H9 (cell line): Measurements from ENCODE around the gene MAST4. TPM values are rescaled to one million over a fixed set of nuclear protein-coding genes. Genes with fewer than 3 reads are reported as not detected.

Experiments
- DNase-seq: peaks from one replicate; pipeline ENCODE4 v3.0.0-alpha.2; 2017
- H2AFZ ChIP-seq: one replicate; pipeline ENCODE4 v1.6.1; 2013; ENCODE audit warnings: mild to moderate bottlenecking, low read length, control low read depth, moderate library complexity
- H2AK5ac ChIP-seq: 2 replicates; pipeline ENCODE4 v1.6.1; 2013; ENCODE audit warnings: low read length, control low read depth, mixed read lengths; ENCODE audit not compliant: insufficient read length
- H2BK120ac ChIP-seq: one replicate; pipeline ENCODE4 v1.6.1; 2013; ENCODE audit warnings: low read depth, mild to moderate bottlenecking, low read length, control low read depth, inconsistent platforms; ENCODE audit not compliant: poor library complexity, severe bottlenecking
- H2BK12ac ChIP-seq: 2 replicates; pipeline ENCODE4 v1.6.1; 2013; ENCODE audit warnings: low read length, control low read depth, mixed read lengths, low read depth; ENCODE audit not compliant: insufficient read length
- H2BK15ac ChIP-seq: 2 replicates; pipeline ENCODE4 v1.6.1; 2013; ENCODE audit warnings: low read depth, low read length, control low read depth
- H2BK20ac ChIP-seq: one replicate; pipeline ENCODE4 v1.6.1; 2013; ENCODE audit warnings: low read depth, mild to moderate bottlenecking, low read length, control low read depth, inconsistent platforms; ENCODE audit not compliant: poor library complexity, severe bottlenecking
- H2BK5ac ChIP-seq: 2 replicates; pipeline ENCODE4 v1.6.1; 2013; ENCODE audit warnings: low read length, control low read depth, mixed read lengths; ENCODE audit not compliant: insufficient read length
- H3K14ac ChIP-seq: 2 replicates; pipeline ENCODE4 v1.6.1; 2013; ENCODE audit warnings: low read length, control low read depth; ENCODE audit not compliant: insufficient read depth
- H3K18ac ChIP-seq: 2 replicates; pipeline ENCODE4 v1.6.1; 2013; ENCODE audit warnings: low read depth, mild to moderate bottlenecking, mixed read lengths, low read length, control low read depth; ENCODE audit not compliant: insufficient read length
- H3K23ac ChIP-seq: 2 replicates; pipeline ENCODE4 v1.6.1; 2013; ENCODE audit warnings: low read length, control low read depth, mixed read lengths, low read depth; ENCODE audit not compliant: insufficient read length
- H3K23me2 ChIP-seq: 2 replicates; pipeline ENCODE4 v1.6.1; 2013; ENCODE audit warnings: low read depth, mild to moderate bottlenecking, mixed read lengths, low read length, control low read depth; ENCODE audit not compliant: insufficient read length, poor library complexity, severe bottlenecking
- H3K27ac ChIP-seq: 2 replicates; pipeline ENCODE4 v1.5.1; 2013; ENCODE audit warnings: low read length, control low read depth, mixed read lengths, low read depth; ENCODE audit not compliant: insufficient read length
- H3K27me3 ChIP-seq: 2 replicates; pipeline ENCODE4 v1.6.1; 2013; ENCODE audit warnings: low read length, control low read depth, inconsistent platforms; ENCODE audit not compliant: insufficient read depth
- H3K4ac ChIP-seq: 2 replicates; pipeline ENCODE4 v1.6.1; 2013; ENCODE audit warnings: low read depth, mild to moderate bottlenecking, control low read depth, inconsistent platforms, low read length, moderate library complexity
- H3K4me1 ChIP-seq: 2 replicates; pipeline ENCODE4 v1.6.1; 2013; ENCODE audit warnings: low read length, control low read depth, inconsistent platforms; ENCODE audit not compliant: insufficient read depth
- H3K4me2 ChIP-seq: 2 replicates; pipeline ENCODE4 v1.6.1; 2013; ENCODE audit warnings: low read length, control low read depth, mixed read lengths; ENCODE audit not compliant: insufficient read length, insufficient read depth
- H3K56ac ChIP-seq: 2 replicates; pipeline ENCODE4 v1.6.1; 2013; ENCODE audit warnings: low read depth, mild to moderate bottlenecking, mixed read lengths, low read length, control low read depth; ENCODE audit not compliant: insufficient read length
- H3K79me1 ChIP-seq: 2 replicates; pipeline ENCODE4 v1.6.1; 2013; ENCODE audit warnings: low read depth, mild to moderate bottlenecking, moderate library complexity, low read length, control low read depth, inconsistent platforms; ENCODE audit not compliant: insufficient read depth, poor library complexity, severe bottlenecking
- H3K79me2 ChIP-seq: 2 replicates; pipeline ENCODE4 v1.6.1; 2013; ENCODE audit warnings: low read length, control low read depth, inconsistent platforms; ENCODE audit not compliant: insufficient read depth
- H3K9ac ChIP-seq: 2 replicates; pipeline ENCODE4 v1.6.1; 2013; ENCODE audit warnings: low read length, control low read depth, mixed read lengths; ENCODE audit not compliant: insufficient read length; ENCODE audit errors: extremely low read depth
- H3K9me3 ChIP-seq: one replicate; pipeline ENCODE4 v1.6.1; 2013; ENCODE audit warnings: low read depth, low read length, inconsistent platforms; ENCODE audit not compliant: control insufficient read depth
- H3T11ph ChIP-seq: one replicate; pipeline ENCODE4 v1.6.1; 2013; ENCODE audit warnings: mild to moderate bottlenecking, low read length, control low read depth, inconsistent platforms
- H4K20me1 ChIP-seq: one replicate; pipeline ENCODE4 v1.6.1; 2013; ENCODE audit not compliant: control insufficient read depth, insufficient read length, insufficient read depth
- H4K5ac ChIP-seq: 2 replicates; pipeline ENCODE4 v1.6.1; 2013; ENCODE audit warnings: low read depth, mild to moderate bottlenecking, mixed read lengths, low read length, control low read depth; ENCODE audit not compliant: insufficient read length
- H4K8ac ChIP-seq: replicated peaks from 2 replicates; pipeline ENCODE4 v1.6.1; 2013; ENCODE audit warnings: low read length, control low read depth, mixed read lengths, low read depth; ENCODE audit not compliant: insufficient read length
- H4K91ac ChIP-seq: 2 replicates; pipeline ENCODE4 v1.6.1; 2013; ENCODE audit warnings: low read depth, mild to moderate bottlenecking, moderate library complexity, mixed read lengths, low read length, control low read depth; ENCODE audit not compliant: insufficient read length
- H3K27ac Mint-ChIP-seq, 3 experiments: 2 replicates in 2 of 3; 3 replicates in 1 of 3; pipeline ENCODE4 v1.8.0; 2020 to 2021; ENCODE audit warnings: mixed read lengths in 3 of 3, mild to moderate bottlenecking in 1 of 3, moderate library complexity in 1 of 3
- H3K27me3 Mint-ChIP-seq: 2 replicates; pipeline ENCODE4 v1.8.0; 2021; ENCODE audit warnings: low read depth, mild to moderate bottlenecking, moderate library complexity, mixed read lengths
- H3K36me3 Mint-ChIP-seq, 3 experiments: 2 replicates in 2 of 3; 3 replicates in 1 of 3; pipeline ENCODE4 v1.8.0; 2020 to 2021; ENCODE audit warnings: low read depth in 3 of 3, mixed read lengths in 3 of 3; ENCODE audit not compliant: insufficient read depth in 1 of 3
- H3K4me1 Mint-ChIP-seq, 2 experiments: 2 replicates each; pipeline ENCODE4 v1.8.0; 2020; ENCODE audit warnings: mixed read lengths in 2 of 2
- H3K4me3 Mint-ChIP-seq, 2 experiments: 2 replicates in 1 of 2; 3 replicates in 1 of 2; pipeline ENCODE4 v1.8.0; 2020 to 2021; ENCODE audit warnings: mild to moderate bottlenecking in 2 of 2, mixed read lengths in 2 of 2, moderate library complexity in 1 of 2
- H3K9me3 Mint-ChIP-seq, 2 experiments: 2 replicates in 1 of 2; 3 replicates in 1 of 2; pipeline ENCODE4 v1.8.0; 2020; ENCODE audit warnings: mild to moderate bottlenecking in 2 of 2, mixed read lengths in 2 of 2, moderate library complexity in 1 of 2
- CTCF ChIP-seq: fragments of 200-600 bp; sonication (generic); conservative IDR thresholded peaks from 3 replicates; pipeline ENCODE4 v1.8.0; 2021; ENCODE audit warnings: antibody characterized with exemption, mild to moderate bottlenecking
- WGBS: extraction: QIAGEN DNeasy Blood & Tissue Kit; methylation state at CpG from one replicate; pipeline ENCODE4 v1.1.7; 2013; ENCODE audit warnings: missing lambda C conversion rate, low lambda C conversion rate, mixed read lengths; ENCODE audit not compliant: insufficient read length; ENCODE audit errors: extremely low coverage; 5-methylcytosine and 5-hydroxymethylcytosine counted together
- total RNA-seq: library from RNA; stranded (reverse); gene quantifications from 2 replicates; pipeline ENCODE4 v1.2.1, GENCODE V29; 2021

Gene MAST4
- total RNA-seq, 1 experiment from 2014 or later, result 3.7 TPM

- Histone ChIP-seq H4K20me1 (no peaks in the 10 kb centered on the region), H2BK5ac (no peak within 1 kb of the TSS), H4K5ac (no peak within 1 kb of the TSS), H3K9me3 (no peaks in the 10 kb centered on the region), H2AK5ac (no peak within 1 kb of the TSS), H2BK120ac (no peak within 1 kb of the TSS), H3K14ac (no peak within 1 kb of the TSS), H3K23me2 (no peaks in the 10 kb centered on the region), H3K4me1 (no peaks in the 10 kb centered on the region; the same call in 1 of the 2 replicates), H3K56ac (no peak within 1 kb of the TSS), H3K27me3 (no peaks in the 10 kb centered on the region), H3K27ac (no peak within 1 kb of the TSS), H3K4me2 (no peak within 1 kb of the TSS), H2AFZ (no peak within 1 kb of the TSS), H3T11ph (no peak within 1 kb of the TSS), H3K79me1 (no peaks in the 10 kb centered on the region), H3K9ac (no peak within 1 kb of the TSS), H2BK12ac (no peak within 1 kb of the TSS), H3K79me2 (no peaks in the 10 kb centered on the region), H4K8ac (no peak within 1 kb of the TSS), H3K18ac (no peak within 1 kb of the TSS), H3K23ac (no peak within 1 kb of the TSS), H4K91ac (no peak within 1 kb of the TSS), H2BK20ac (no peak within 1 kb of the TSS), H3K4ac (no peak within 1 kb of the TSS), H2BK15ac (no peak within 1 kb of the TSS)
- no peak for TF ChIP-seq CTCF
- no peak for DNase-seq
- Mint-ChIP-seq H3K4me1 (peaks cover 6% of the 10 kb centered on the region in 2 experiments), H3K36me3 (peaks cover 5 to 22% (median 7%) of the 10 kb centered on the region in 3 experiments), H3K9me3 (peaks cover 14% of the 10 kb centered on the region in 2 experiments), H3K4me3 (no peak within 1 kb of the TSS), H3K27ac (no peak within 1 kb of the TSS), H3K27me3 (no peaks in the 10 kb centered on the region; the same call in 1 of the 2 replicates)
- no CpG with 5 or more reads among the region's 5 CpGs for WGBS
Measured at GRCh38 chr5:67196537-67197059, 600.4 kb downstream of the MAST4 start, which contains the start of gene CD180. CD180 (minus strand) TSS chr5:67196799; CDS start chr5:67196641, 158 bp downstream.
